Measurements from ENCODE around the gene P2RX3.

DNA sequence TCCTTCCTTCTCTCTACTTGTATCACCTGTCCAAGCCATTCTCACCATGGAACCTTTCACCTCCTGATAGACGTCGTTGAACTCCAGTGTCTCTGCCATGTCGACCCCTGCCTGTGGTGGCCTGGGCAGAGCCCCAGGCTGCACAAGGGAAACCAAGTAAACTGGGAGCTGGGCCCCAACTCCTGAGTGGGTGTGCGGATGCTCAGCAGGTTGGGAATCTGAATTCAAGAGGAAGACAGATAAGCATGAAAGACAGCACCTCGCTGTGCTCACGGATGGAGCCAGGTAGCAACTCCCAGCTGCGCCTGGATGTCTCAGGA is 3.2 kb upstream of the P2RX3 start:
- TF ChIP-seq, protein P1, sequence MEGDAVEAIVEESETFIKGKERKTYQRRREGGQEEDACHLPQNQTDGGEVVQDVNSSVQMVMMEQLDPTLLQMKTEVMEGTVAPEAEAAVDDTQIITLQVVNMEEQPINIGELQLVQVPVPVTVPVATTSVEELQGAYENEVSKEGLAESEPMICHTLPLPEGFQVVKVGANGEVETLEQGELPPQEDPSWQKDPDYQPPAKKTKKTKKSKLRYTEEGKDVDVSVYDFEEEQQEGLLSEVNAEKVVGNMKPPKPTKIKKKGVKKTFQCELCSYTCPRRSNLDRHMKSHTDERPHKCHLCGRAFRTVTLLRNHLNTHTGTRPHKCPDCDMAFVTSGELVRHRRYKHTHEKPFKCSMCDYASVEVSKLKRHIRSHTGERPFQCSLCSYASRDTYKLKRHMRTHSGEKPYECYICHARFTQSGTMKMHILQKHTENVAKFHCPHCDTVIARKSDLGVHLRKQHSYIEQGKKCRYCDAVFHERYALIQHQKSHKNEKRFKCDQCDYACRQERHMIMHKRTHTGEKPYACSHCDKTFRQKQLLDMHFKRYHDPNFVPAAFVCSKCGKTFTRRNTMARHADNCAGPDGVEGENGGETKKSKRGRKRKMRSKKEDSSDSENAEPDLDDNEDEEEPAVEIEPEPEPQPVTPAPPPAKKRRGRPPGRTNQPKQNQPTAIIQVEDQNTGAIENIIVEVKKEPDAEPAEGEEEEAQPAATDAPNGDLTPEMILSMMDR (IDR thresholded peaks at IDR 0.05; ENCODE audit: low read length): no peak
- no peak for TF ChIP-seq EZH2 (IDR thresholded peaks at IDR 0.05; ENCODE audit: borderline replicate concordance, low read length)
